RWPE1 (cell line): ENCODE data around the gene CNTNAP4.

Experiments
- CTCF ChIA-PET: fragments of 350-600 bp; sonication (Branson Sonifier 250); formaldehyde crosslinking; extraction: SDS; loops from one replicate; lab custom pipeline; 2021; lab: Yijun Ruan, JAX
- POLR2A ChIA-PET: fragments of 400-600 bp; formaldehyde crosslinking; extraction: SDS; loops from one replicate; lab custom pipeline; 2020; ENCODE audit warnings: antibody characterized with exemption; ENCODE audit not compliant: low non-redundant PET; lab: Yijun Ruan, JAX
- DNase-seq: peaks from one replicate; pipeline ENCODE4 v3.0.0; 2012; ENCODE audit warnings: low spot score
- H3K27ac ChIP-seq: fragments of 450-650 bp; 2 replicates; pipeline ENCODE4 v1.5.1; 2017
- CTCF ChIP-seq: fragments of 450-650 bp; conservative IDR thresholded peaks from 2 replicates; pipeline ENCODE4 v1.5.1; 2017; ENCODE audit warnings: low read depth, mild to moderate bottlenecking

CNTNAP4 gene

GRCh38 chr16:76346210-76346609 is 69.0 kb downstream of the CNTNAP4 start:
- DNase-seq, result no peak
- ChIA-PET CTCF (interaction anchor here (0.7 kb wide), 1 partner anchor 415 kb away, joined by 3 read pairs; no protein-coding TSS in a partner anchor), POLR2A (no interaction called here)
- no peak for TF ChIP-seq CTCF
- no peak overlapping the region for H3K27ac ChIP-seq

DNA sequence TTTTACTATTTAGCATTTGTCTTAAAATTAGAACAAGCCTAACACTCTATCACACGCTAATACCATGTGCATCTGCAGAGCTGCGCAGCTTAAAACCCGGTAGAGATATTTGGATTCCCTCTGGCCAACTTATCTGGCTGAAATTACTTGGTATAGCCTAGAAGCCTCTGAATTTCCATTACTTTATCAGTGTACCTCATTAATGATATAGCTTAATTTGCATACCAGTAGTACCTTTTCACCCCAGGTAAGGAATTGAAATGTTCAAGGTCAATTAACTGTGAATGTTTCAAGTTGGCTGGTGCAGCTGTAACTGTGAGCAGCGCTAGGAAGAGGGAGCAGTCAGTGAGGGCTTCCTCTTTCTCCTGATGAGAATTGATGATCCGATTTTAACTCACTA is 74.2 kb downstream of the CNTNAP4 start:
- no peak for DNase-seq
- TF ChIP-seq CTCF, result no peak
- no peak overlapping the region for H3K27ac ChIP-seq
- CTCF ChIA-PET, result no interaction called here
- POLR2A ChIA-PET, result no interaction called here

DNA sequence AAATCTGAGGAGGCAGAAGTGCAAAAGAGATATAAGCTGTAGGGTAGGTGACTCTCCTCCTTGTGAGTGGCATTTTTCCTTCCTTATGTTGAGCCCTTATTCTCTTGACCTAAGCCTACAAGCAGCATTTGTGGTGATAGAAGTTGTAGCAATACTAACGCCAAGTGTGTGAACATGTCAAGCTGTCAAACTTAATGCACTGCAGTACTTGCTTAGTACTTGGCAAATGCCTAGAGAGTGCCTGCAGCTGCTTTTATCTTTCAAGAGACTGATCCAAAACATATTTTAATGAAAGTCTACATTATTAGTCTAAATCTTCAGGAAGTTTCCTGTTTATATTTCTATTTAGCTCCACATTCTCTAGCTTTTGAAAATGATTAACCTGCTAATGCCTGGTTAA is 83.2 kb downstream of the CNTNAP4 start:
- DNase-seq, result no peak
- ChIA-PET CTCF (no interaction called here), POLR2A (no interaction called here)
- no peak for TF ChIP-seq CTCF
- H3K27ac ChIP-seq, result no peak overlapping the region

GRCh38 chr16:76370344-76370743 is 93.1 kb downstream of the CNTNAP4 start:
- CTCF ChIA-PET, result no interaction called here
- POLR2A ChIA-PET, result no interaction called here

GRCh38 chr16:76371441-76371840 is 94.2 kb downstream of the CNTNAP4 start:
- no peak for TF ChIP-seq CTCF
- ChIA-PET POLR2A (no interaction called here), CTCF (no interaction called here)
- no peak for DNase-seq
- no peak overlapping the region for H3K27ac ChIP-seq

More at GRCh38 chr16:76370344-76370743, 93.1 kb downstream of the CNTNAP4 start:
- DNase-seq, result no peak
- no peak for TF ChIP-seq CTCF
- no peak overlapping the region for H3K27ac ChIP-seq

- ChIA-PET CTCF (no interaction called here), POLR2A (no interaction called here)
- no peak for DNase-seq
- TF ChIP-seq CTCF, result no peak
- no peak overlapping the region for H3K27ac ChIP-seq
These were observed 96.8 kb downstream of the CNTNAP4 start for GRCh38 chr16:76373998-76374397.

- CTCF ChIA-PET, result no interaction called here
- H3K27ac ChIP-seq, result no peak overlapping the region
- POLR2A ChIA-PET, result no interaction called here
- no peak for DNase-seq
- TF ChIP-seq CTCF, result no peak
These were observed 99.8 kb downstream of the CNTNAP4 start for GRCh38 chr16:76376988-76377387.
